Subcutaneous adipose tissue (tissue), 4 donors: ENCODE data around the gene FGD4. TPM values are rescaled to one million over a fixed set of nuclear protein-coding genes. Genes with fewer than 3 reads are reported as not detected.

Experiments used
- CTCF ChIP-seq: fragments of 450-650 bp; IDR thresholded peaks from one replicate; pipeline ENCODE4 v1.5.1; 2016; ENCODE audit warnings: low read depth, mild to moderate bottlenecking, control low read depth, antibody characterized with exemption, moderate library complexity
- total RNA-seq, 4 donors: library from RNA; depleted of rRNA; stranded (reverse); fragments of >200 nt; gene quantifications; one replicate each; pipeline ENCODE4 v1.1.0, GENCODE V29; 2016

Gene FGD4
- total RNA-seq, 4 donors from 2014 or later = 65.1 to 96.9 (median 85.8) TPM

- no peak for TF ChIP-seq CTCF
Measured at GRCh38 chr12:32587581-32588495, 188.5 kb downstream of the FGD4 start.

GRCh38 chr12:32588604-32589003 is 189.2 kb downstream of the FGD4 start:
- no peak for TF ChIP-seq CTCF

GRCh38 chr12:32589165-32589865 is 190.0 kb downstream of the FGD4 start:
- no peak for TF ChIP-seq CTCF

- TF ChIP-seq CTCF = no peak
Measured at GRCh38 chr12:32595251-32595650, 195.9 kb downstream of the FGD4 start.

- TF ChIP-seq CTCF = no peak
Measured at GRCh38 chr12:32596030-32596429, 196.7 kb downstream of the FGD4 start.

- TF ChIP-seq CTCF = no peak
Measured at GRCh38 chr12:32598688-32599087, 199.3 kb downstream of the FGD4 start.

GRCh38 chr12:32600681-32601080 is 201.3 kb downstream of the FGD4 start:
- TF ChIP-seq CTCF = no peak
